ENCODE data around the gene CBLN3.
A peak's percentile ranks its signal among the peaks of the same experiment; 100 is the strongest.

CBLN3 gene

DNA sequence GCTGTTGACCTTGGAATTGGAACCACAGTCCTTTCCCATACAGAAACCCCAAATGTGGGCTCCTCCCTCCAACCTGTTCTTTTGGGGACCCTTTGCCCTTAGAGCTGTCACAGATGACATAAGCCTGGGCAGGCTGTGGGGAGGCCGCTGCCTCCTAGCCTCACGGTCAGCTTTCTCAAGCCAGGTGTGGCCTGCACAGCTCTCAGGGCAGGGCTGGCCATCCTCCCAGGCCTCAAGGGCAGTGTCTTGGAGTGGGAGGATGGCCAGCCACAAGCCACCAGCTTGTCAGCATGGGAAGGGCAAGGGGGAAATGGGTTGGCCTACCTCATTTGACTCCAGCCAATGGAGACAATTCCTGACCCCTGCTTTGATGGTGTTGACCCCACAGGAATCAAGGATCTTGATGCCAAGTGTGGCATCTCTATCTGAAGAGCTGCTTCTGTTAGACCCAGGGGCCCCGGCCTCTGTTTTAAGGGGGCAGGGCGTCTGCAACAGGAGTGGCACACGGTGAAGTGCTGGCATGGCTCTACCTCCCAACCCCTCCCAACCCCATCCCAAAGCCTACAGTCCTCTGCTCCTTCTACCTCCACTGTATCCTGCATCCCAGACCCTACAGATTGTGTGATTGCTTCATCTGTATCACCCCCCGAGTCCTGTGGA lies 11.5 kb downstream of the CBLN3 start (continued):
- TF ChIP-seq, protein P1, sequence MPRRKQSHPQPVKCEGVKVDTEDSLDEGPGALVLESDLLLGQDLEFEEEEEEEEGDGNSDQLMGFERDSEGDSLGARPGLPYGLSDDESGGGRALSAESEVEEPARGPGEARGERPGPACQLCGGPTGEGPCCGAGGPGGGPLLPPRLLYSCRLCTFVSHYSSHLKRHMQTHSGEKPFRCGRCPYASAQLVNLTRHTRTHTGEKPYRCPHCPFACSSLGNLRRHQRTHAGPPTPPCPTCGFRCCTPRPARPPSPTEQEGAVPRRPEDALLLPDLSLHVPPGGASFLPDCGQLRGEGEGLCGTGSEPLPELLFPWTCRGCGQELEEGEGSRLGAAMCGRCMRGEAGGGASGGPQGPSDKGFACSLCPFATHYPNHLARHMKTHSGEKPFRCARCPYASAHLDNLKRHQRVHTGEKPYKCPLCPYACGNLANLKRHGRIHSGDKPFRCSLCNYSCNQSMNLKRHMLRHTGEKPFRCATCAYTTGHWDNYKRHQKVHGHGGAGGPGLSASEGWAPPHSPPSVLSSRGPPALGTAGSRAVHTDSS (tag by site-specific recombination; IDR thresholded peaks at IDR 0.05) = no peak

DNA sequence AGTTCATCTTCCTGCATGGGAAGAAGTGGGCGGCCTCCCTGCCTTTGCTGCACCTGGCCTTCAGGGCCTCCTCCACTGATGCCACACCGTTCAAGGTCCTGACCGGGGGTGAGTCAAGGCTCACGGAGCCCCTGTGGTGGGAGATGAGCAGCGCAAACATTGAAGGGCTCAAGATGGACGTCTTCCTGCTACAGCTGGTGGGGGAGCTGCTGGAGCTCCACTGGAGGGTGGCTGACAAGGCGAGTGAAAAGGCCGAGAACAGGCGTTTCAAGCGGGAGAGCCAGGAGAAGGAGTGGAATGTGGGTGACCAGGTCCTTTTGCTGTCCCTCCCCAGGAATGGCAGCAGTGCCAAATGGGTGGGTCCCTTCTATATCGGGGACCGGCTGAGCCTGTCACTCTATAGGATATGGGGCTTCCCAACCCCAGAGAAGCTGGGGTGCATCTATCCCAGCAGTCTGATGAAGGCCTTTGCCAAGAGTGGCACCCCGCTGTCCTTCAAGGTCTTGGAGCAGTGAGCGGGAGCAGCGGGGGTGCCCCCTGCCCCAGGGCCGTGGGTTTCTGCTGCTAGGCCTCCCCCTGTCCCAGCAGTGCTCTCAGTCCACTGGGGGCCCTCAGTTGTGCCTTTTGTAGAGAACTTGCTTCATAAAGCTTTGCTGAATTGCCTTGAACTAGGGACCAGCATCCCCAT lies 12.4 kb downstream of the CBLN3 start:
- no peak overlapping the region for H3K4me3 ChIP-seq (ENCODE audit: low read depth, low read length)
- no peaks in the 10 kb centered on the region for H3K9me3 ChIP-seq (ENCODE audit: control insufficient read depth, insufficient read depth, low read depth, low read length)
- TF ChIP-seq, protein P2, sequence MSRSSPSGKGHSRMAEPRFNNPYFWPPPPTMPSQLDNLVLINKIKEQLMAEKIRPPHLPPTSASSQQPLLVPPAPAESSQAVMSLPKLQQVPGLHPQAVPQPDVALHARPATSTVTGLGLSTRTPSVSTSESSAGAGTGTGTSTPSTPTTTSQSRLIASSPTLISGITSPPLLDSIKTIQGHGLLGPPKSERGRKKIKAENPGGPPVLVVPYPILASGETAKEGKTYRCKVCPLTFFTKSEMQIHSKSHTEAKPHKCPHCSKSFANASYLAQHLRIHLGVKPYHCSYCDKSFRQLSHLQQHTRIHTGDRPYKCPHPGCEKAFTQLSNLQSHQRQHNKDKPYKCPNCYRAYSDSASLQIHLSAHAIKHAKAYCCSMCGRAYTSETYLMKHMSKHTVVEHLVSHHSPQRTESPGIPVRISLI (tag by site-specific recombination; IDR thresholded peaks at IDR 0.05) = no peak
- no peak for TF ChIP-seq GLI4 (tag by site-specific recombination; IDR thresholded peaks at IDR 0.05)
- TF ChIP-seq, protein P3, sequence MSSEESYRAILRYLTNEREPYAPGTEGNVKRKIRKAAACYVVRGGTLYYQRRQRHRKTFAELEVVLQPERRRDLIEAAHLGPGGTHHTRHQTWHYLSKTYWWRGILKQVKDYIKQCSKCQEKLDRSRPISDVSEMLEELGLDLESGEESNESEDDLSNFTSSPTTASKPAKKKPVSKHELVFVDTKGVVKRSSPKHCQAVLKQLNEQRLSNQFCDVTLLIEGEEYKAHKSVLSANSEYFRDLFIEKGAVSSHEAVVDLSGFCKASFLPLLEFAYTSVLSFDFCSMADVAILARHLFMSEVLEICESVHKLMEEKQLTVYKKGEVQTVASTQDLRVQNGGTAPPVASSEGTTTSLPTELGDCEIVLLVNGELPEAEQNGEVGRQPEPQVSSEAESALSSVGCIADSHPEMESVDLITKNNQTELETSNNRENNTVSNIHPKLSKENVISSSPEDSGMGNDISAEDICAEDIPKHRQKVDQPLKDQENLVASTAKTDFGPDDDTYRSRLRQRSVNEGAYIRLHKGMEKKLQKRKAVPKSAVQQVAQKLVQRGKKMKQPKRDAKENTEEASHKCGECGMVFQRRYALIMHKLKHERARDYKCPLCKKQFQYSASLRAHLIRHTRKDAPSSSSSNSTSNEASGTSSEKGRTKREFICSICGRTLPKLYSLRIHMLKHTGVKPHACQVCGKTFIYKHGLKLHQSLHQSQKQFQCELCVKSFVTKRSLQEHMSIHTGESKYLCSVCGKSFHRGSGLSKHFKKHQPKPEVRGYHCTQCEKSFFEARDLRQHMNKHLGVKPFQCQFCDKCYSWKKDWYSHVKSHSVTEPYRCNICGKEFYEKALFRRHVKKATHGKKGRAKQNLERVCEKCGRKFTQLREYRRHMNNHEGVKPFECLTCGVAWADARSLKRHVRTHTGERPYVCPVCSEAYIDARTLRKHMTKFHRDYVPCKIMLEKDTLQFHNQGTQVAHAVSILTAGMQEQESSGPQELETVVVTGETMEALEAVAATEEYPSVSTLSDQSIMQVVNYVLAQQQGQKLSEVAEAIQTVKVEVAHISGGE (tag by site-specific recombination; conservative IDR thresholded peaks at IDR 0.05; ENCODE audit: low read depth) = no peak
- no peak for TF ChIP-seq ZNF157 (tag by site-specific recombination; IDR thresholded peaks at IDR 0.05)
- TF ChIP-seq ZIC2 (tag by site-specific recombination; IDR thresholded peaks at IDR 0.05) = peak; percentile 36
- TF ChIP-seq, protein P4, sequence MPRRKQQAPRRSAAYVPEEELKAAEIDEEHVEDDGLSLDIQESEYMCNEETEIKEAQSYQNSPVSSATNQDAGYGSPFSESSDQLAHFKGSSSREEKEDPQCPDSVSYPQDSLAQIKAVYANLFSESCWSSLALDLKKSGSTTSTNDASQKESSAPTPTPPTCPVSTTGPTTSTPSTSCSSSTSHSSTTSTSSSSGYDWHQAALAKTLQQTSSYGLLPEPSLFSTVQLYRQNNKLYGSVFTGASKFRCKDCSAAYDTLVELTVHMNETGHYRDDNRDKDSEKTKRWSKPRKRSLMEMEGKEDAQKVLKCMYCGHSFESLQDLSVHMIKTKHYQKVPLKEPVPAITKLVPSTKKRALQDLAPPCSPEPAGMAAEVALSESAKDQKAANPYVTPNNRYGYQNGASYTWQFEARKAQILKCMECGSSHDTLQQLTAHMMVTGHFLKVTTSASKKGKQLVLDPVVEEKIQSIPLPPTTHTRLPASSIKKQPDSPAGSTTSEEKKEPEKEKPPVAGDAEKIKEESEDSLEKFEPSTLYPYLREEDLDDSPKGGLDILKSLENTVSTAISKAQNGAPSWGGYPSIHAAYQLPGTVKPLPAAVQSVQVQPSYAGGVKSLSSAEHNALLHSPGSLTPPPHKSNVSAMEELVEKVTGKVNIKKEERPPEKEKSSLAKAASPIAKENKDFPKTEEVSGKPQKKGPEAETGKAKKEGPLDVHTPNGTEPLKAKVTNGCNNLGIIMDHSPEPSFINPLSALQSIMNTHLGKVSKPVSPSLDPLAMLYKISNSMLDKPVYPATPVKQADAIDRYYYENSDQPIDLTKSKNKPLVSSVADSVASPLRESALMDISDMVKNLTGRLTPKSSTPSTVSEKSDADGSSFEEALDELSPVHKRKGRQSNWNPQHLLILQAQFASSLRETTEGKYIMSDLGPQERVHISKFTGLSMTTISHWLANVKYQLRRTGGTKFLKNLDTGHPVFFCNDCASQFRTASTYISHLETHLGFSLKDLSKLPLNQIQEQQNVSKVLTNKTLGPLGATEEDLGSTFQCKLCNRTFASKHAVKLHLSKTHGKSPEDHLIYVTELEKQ (tag by site-specific recombination; IDR thresholded peaks at IDR 0.05; ENCODE audit: borderline replicate concordance) = no peak
- no peak for TF ChIP-seq TCF7L2 (IDR thresholded peaks at IDR 0.05; ENCODE audit: borderline replicate concordance, low read depth, low read length)
- ChIA-PET POLR2A (no interaction called here), CTCF (interaction anchor here (1.2 kb wide), 1 partner anchor 9 kb away, joined by 3 read pairs; no protein-coding TSS in a partner anchor)
- H3K4me1 ChIP-seq (ENCODE audit: control insufficient read depth, insufficient read depth, low read length) = no peaks in the 10 kb centered on the region
- H3K27ac ChIP-seq (ENCODE audit: extremely low read depth, low read depth, low read length) = no peak overlapping the region
- peaks cover 0 to 40% of the 10 kb centered on the region in 2 experiments; a peak in 1 of 3 replicates for H3K36me3 ChIP-seq (ENCODE audit: control insufficient read depth in 2 of 2, insufficient read depth in 1 of 2, low read length in 2 of 2)

DNA sequence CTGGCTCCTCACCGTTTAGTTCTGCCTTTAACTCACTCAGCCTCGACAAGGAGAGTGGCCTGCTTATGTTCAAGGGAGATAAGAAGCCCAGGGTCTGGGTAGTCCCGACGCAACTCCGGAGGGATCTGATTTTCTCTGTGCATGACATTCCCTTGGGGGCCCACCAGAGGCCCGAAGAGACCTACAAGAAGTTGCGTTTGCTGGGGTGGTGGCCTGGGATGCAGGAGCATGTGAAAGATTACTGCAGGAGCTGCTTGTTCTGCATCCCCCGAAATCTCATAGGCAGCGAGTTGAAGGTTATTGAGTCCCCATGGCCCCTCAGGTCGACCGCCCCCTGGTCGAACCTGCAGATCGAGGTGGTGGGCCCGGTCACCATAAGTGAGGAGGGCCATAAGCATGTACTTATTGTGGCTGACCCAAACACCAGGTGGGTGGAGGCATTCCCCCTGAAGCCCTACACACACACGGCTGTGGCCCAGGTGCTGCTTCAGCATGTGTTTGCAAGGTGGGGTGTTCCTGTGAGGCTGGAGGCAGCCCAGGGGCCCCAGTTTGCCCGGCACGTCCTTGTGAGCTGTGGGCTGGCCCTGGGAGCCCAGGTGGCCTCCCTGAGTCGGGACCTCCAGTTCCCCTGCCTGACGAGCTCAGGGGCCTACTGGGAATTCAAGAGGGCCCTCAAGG lies 13.1 kb downstream of the CBLN3 start:
- H3K27ac ChIP-seq (ENCODE audit: extremely low read depth, low read depth, low read length) = no peak overlapping the region
- H3K36me3 ChIP-seq (ENCODE audit: control insufficient read depth in 2 of 2, insufficient read depth in 1 of 2, low read length in 2 of 2) = peaks cover 0 to 45% of the 10 kb centered on the region in 2 experiments; a peak in 1 of 3 replicates
- no peaks in the 10 kb centered on the region for H3K9me3 ChIP-seq (ENCODE audit: control insufficient read depth, insufficient read depth, low read depth, low read length)
- no peaks in the 10 kb centered on the region for H3K4me1 ChIP-seq (ENCODE audit: control insufficient read depth, insufficient read depth, low read length)
- CTCF ChIA-PET = no interaction called here
- POLR2A ChIA-PET = no interaction called here
- H3K4me3 ChIP-seq (ENCODE audit: low read depth, low read length) = no peak overlapping the region
- TF ChIP-seq, protein P5, sequence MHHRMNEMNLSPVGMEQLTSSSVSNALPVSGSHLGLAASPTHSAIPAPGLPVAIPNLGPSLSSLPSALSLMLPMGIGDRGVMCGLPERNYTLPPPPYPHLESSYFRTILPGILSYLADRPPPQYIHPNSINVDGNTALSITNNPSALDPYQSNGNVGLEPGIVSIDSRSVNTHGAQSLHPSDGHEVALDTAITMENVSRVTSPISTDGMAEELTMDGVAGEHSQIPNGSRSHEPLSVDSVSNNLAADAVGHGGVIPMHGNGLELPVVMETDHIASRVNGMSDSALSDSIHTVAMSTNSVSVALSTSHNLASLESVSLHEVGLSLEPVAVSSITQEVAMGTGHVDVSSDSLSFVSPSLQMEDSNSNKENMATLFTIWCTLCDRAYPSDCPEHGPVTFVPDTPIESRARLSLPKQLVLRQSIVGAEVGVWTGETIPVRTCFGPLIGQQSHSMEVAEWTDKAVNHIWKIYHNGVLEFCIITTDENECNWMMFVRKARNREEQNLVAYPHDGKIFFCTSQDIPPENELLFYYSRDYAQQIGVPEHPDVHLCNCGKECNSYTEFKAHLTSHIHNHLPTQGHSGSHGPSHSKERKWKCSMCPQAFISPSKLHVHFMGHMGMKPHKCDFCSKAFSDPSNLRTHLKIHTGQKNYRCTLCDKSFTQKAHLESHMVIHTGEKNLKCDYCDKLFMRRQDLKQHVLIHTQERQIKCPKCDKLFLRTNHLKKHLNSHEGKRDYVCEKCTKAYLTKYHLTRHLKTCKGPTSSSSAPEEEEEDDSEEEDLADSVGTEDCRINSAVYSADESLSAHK (tag by site-specific recombination; IDR thresholded peaks at IDR 0.05) = no peak
- TF ChIP-seq BCL11B (tag by site-specific recombination; IDR thresholded peaks at IDR 0.05; ENCODE audit: low read depth) (no peak), ZNF112 (tag by site-specific recombination; IDR thresholded peaks at IDR 0.05) (no peak), ZBTB21 (tag by site-specific recombination; IDR thresholded peaks at IDR 0.05) (no peak), MYNN (tag by site-specific recombination; IDR thresholded peaks at IDR 0.05; ENCODE audit: borderline replicate concordance) (no peak), HOXD13 (CRISPR knock-in tag; IDR thresholded peaks at IDR 0.05; ENCODE audit: borderline replicate concordance) (no peak), ZNF548 (tag by site-specific recombination; IDR thresholded peaks at IDR 0.05) (no peak), SALL2 (tag by site-specific recombination; IDR thresholded peaks at IDR 0.05; ENCODE audit: borderline replicate concordance) (no peak), ZNF423 (tag by site-specific recombination; IDR thresholded peaks at IDR 0.05) (no peak), ZNF10 (tag by site-specific recombination; IDR thresholded peaks at IDR 0.05) (no peak)
